Measurements from ENCODE around the gene ST6GAL1. TPM values are rescaled to one million over a fixed set of nuclear protein-coding genes. Genes with fewer than 3 reads are reported as not detected.

ST6GAL1 gene
- total and polyA plus RNA-seq, 10 of the 15 experiments (the other 5 are each of a cell fraction or from before 2014, with no cell fraction given), result 74.2 to 248 (median 149) TPM

DNA sequence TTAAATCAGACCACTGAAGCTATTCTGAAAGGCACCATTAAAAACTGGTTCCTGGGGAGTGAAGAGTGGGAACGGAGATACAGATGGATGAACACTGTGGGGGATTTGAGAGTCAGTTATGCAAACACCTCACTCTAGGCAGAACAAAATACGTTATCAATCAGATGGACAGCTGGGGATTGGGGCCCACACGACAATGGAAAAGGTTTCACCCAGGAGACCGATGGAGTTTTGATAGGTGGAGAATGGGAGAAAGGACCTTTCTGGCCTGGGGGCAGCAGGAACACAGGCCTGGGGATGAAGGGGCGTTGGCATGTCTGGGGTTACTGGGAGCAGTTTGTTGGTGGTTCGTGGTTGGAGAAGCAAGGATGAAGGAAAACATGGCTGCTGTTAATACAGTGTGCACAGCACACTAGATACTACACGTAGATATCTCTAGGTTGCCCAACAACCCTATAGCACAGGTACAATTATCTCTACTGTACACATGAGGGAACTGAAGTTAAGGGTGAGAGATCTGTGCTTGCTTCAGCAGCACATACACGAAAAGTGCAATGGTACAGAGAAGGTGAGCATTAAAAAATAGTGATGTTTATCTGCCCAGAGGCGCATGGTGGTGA lies 16.5 kb downstream of the ST6GAL1 start:
- no TSS peak for BruUV-seq (replicated peaks)
- TF ChIP-seq RFX5 (IDR thresholded peaks at IDR 0.05; ENCODE audit: low read depth, low read length), result no peak
- TF ChIP-seq, protein P1, sequence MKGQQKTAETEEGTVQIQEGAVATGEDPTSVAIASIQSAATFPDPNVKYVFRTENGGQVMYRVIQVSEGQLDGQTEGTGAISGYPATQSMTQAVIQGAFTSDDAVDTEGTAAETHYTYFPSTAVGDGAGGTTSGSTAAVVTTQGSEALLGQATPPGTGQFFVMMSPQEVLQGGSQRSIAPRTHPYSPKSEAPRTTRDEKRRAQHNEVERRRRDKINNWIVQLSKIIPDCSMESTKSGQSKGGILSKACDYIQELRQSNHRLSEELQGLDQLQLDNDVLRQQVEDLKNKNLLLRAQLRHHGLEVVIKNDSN (IDR thresholded peaks at IDR 0.05; ENCODE audit: borderline replicate concordance, extremely low read length, insufficient read depth, low read depth, low read length), result no peak
- TF ChIP-seq TCF3 (IDR thresholded peaks at IDR 0.05; ENCODE audit: borderline replicate concordance, insufficient read depth, low read depth, low read length), result peak; percentile 77; the same call in 1 of the 2 replicates
- TF ChIP-seq SIX5 (IDR thresholded peaks at IDR 0.05; ENCODE audit: low read depth, low read length, severe bottlenecking), result no peak
- TF ChIP-seq BCL11A (IDR thresholded peaks at IDR 0.05; ENCODE audit: low read depth, low read length), result peak; percentile 51; the same call in 1 of the 2 replicates
- TF ChIP-seq SMAD5 (IDR thresholded peaks at IDR 0.05; ENCODE audit: low read depth), result peak; percentile 27; the same call in 1 of the 2 replicates
- TF ChIP-seq, protein P2, sequence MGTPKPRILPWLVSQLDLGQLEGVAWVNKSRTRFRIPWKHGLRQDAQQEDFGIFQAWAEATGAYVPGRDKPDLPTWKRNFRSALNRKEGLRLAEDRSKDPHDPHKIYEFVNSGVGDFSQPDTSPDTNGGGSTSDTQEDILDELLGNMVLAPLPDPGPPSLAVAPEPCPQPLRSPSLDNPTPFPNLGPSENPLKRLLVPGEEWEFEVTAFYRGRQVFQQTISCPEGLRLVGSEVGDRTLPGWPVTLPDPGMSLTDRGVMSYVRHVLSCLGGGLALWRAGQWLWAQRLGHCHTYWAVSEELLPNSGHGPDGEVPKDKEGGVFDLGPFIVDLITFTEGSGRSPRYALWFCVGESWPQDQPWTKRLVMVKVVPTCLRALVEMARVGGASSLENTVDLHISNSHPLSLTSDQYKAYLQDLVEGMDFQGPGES (IDR thresholded peaks at IDR 0.05), result no peak
- TF ChIP-seq HDAC2 (IDR thresholded peaks at IDR 0.05), result no peak
- TF ChIP-seq ATF3 (IDR thresholded peaks at IDR 0.05; ENCODE audit: borderline replicate concordance, extremely low read depth, low read depth, low read length), result no peak
- TF ChIP-seq BACH1 (IDR thresholded peaks at IDR 0.05; ENCODE audit: borderline replicate concordance), result no peak
- TF ChIP-seq CBX5 (IDR thresholded peaks at IDR 0.05; ENCODE audit: low read depth), result no peak
- no peak for TF ChIP-seq MTA2 (IDR thresholded peaks at IDR 0.05; ENCODE audit: low read depth)
- no peak for TF ChIP-seq ZSCAN29 (IDR thresholded peaks at IDR 0.05)
- no peak for TF ChIP-seq JUND (IDR thresholded peaks at IDR 0.05; ENCODE audit: low read depth, low read length)
- TF ChIP-seq MEF2B (IDR thresholded peaks at IDR 0.05; ENCODE audit: partially characterized antibody, poor library complexity, severe bottlenecking), result no peak
- no peak for TF ChIP-seq NFYB (IDR thresholded peaks at IDR 0.05; ENCODE audit: insufficient read depth, low read depth, low read length)
- TF ChIP-seq TCF7 (IDR thresholded peaks at IDR 0.05; ENCODE audit: borderline replicate concordance), result no peak
- no peak for TF ChIP-seq TBL1XR1 (IDR thresholded peaks at IDR 0.05; ENCODE audit: low read depth, low read length)
- no peak for TF ChIP-seq HDGF (IDR thresholded peaks at IDR 0.05)
- TF ChIP-seq, protein P3, sequence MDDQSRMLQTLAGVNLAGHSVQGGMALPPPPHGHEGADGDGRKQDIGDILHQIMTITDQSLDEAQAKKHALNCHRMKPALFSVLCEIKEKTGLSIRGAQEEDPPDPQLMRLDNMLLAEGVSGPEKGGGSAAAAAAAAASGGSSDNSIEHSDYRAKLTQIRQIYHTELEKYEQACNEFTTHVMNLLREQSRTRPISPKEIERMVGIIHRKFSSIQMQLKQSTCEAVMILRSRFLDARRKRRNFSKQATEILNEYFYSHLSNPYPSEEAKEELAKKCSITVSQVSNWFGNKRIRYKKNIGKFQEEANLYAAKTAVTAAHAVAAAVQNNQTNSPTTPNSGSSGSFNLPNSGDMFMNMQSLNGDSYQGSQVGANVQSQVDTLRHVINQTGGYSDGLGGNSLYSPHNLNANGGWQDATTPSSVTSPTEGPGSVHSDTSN (IDR thresholded peaks at IDR 0.05; ENCODE audit: insufficient replicate concordance, low read depth, low read length), result peak; percentile 57
- TF ChIP-seq ZZZ3 (IDR thresholded peaks at IDR 0.05; ENCODE audit: control insufficient read depth, insufficient read length, low read depth), result no peak

More for the DNA sequence above, 16.5 kb downstream of the ST6GAL1 start:
- H3K27ac ChIP-seq (ENCODE audit: control insufficient read depth, insufficient read depth), result peak overlapping the region; percentile 75
- DNase-seq (ENCODE audit: low read depth, low spot score) (no peak), ATAC-seq (peak; percentile 89), FAIRE-seq (peak; percentile 89)
- no peaks in the 10 kb centered on the region for H3K27me3 ChIP-seq (replicated peaks in 1 of 2; ENCODE audit: control insufficient read depth in 2 of 2, insufficient read depth in 2 of 2, low read length in 1 of 2)
- 0 out of 2 replicates have a peak overlapping the region, but pooled peaks have one; percentile 7 for H3K9ac ChIP-seq (ENCODE audit: control insufficient read depth, insufficient read depth, low read length)
- SMC1A ChIA-PET (ENCODE audit: uncharacterized antibody, unreplicated experiment), result interaction anchor here (0.9 to 2.2 kb wide), 8 partner anchors 11 to 81 kb away, joined by 3 to 9 read pairs (median 4); no protein-coding TSS in a partner anchor
- H3K4me3 ChIP-seq, result peak overlapping the region; percentile 11; the same call in 1 of the 2 replicates
- peak overlapping the region; percentile 74 for H3K4me2 ChIP-seq (ENCODE audit: control insufficient read depth, insufficient read depth)
- peaks cover 13% of the 10 kb centered on the region for H3K79me2 ChIP-seq (ENCODE audit: control insufficient read depth, insufficient read depth, low read length)
- no peaks in the 10 kb centered on the region for H4K20me1 ChIP-seq (ENCODE audit: control insufficient read depth, insufficient read depth)
- in situ Hi-C loops (cut with MboI), result no loop called here
- H2AFZ ChIP-seq (ENCODE audit: control insufficient read depth, low read depth, low read length), result no peak overlapping the region
- H3K36me3 ChIP-seq (ENCODE audit: control insufficient read depth in 2 of 2, insufficient read depth in 2 of 2, low read length in 1 of 2), result peaks cover 4 to 9% of the 10 kb centered on the region in 2 experiments; a peak in 3 of 4 replicates
- 43% methylated on average over 9 of the region's 9 CpGs for WGBS (ENCODE audit: insufficient coverage, insufficient replicate concordance, low lambda C conversion rate, missing lambda C conversion rate)
- H3K4me1 ChIP-seq (ENCODE audit: control insufficient read depth, insufficient read depth, low read length), result peaks cover 13% of the 10 kb centered on the region
- RAD21 ChIA-PET (ENCODE audit: unreplicated experiment), result interaction anchor here (0.6 to 1.2 kb wide), 4 partner anchors 14 to 84 kb away, joined by 3 read pairs; no protein-coding TSS in a partner anchor
- CTCF ChIA-PET, result interaction anchor here (1.2 to 2.8 kb wide), 2 partner anchors 12 to 43 kb away, joined by 5 to 7 read pairs; no protein-coding TSS in a partner anchor
- intact Hi-C loops (cut with micrococcal nuclease; ENCODE audit: unreplicated experiment), result no loop called here
- peaks cover 5% of the 10 kb centered on the region; the same call in 2 of the 3 replicates for H3K9me3 ChIP-seq (replicated peaks; ENCODE audit: control insufficient read depth, insufficient read depth, low read length)
- POLR2A ChIA-PET, result interaction anchor here (1.0 to 2.9 kb wide), 2 partner anchors 15 to 57 kb away, joined by 3 to 11 read pairs; no protein-coding TSS in a partner anchor

All from GM12878 (cell line).